Keratinocyte (primary cell): ENCODE measurements around the gene CNTNAP2. TPM values are rescaled to one million over a fixed set of nuclear protein-coding genes. Genes with fewer than 3 reads are reported as not detected.

Experiments
- DNase-seq: peaks from one replicate; pipeline ENCODE4 v3.0.0-alpha.2; 2011; ENCODE audit warnings: low read depth, missing footprints, low spot score
- FAIRE-seq: peaks from 2 replicates; lab custom pipeline; 2011; peaks lifted over from hg19 to GRCh38; lab: Jason Lieb, UNC
- H2AFZ ChIP-seq: 2 replicates; pipeline ENCODE4 v1.6.0; 2012; ENCODE audit warnings: low read length, control low read depth, inconsistent platforms; ENCODE audit not compliant: control insufficient read depth
- H3K27ac ChIP-seq: 2 replicates; pipeline ENCODE4 v1.5.1; 2011; ENCODE audit warnings: low read length; ENCODE audit not compliant: control insufficient read depth, insufficient read depth
- H3K27me3 ChIP-seq: 3 replicates; pipeline ENCODE4 v1.6.0; 2011; ENCODE audit warnings: low read length; ENCODE audit not compliant: control insufficient read depth, insufficient read depth; ENCODE audit errors: extremely low read depth
- H3K36me3 ChIP-seq, 2 experiments: 2 replicates in 1 of 2; 3 replicates in 1 of 2; pipeline ENCODE4 v1.5.1; 2011; ENCODE audit warnings: low read length in 2 of 2, mild to moderate bottlenecking in 1 of 2; ENCODE audit not compliant: control insufficient read depth in 2 of 2, insufficient read depth in 2 of 2; ENCODE audit errors: extremely low read depth in 1 of 2
- H3K4me1 ChIP-seq: 3 replicates; pipeline ENCODE4 v1.5.1; 2011; ENCODE audit warnings: low read length; ENCODE audit not compliant: control insufficient read depth, insufficient read depth; ENCODE audit errors: extremely low read depth
- H3K4me2 ChIP-seq: 3 replicates; pipeline ENCODE4 v1.6.0; 2011; ENCODE audit warnings: low read depth, low read length; ENCODE audit not compliant: control insufficient read depth, insufficient read depth; ENCODE audit errors: extremely low read depth
- H3K4me3 ChIP-seq, 3 experiments: fragments of 200-600 bp in 1 of 3; sonication (generic) in 1 of 3; 2 replicates in 2 of 3; 3 replicates in 1 of 3; pipeline ENCODE4 v1.5.1; 2011 to 2016; ENCODE audit warnings: low read length in 3 of 3, mild to moderate bottlenecking in 3 of 3, control low read depth in 2 of 3, inconsistent platforms in 1 of 3, low read depth in 1 of 3, mixed read lengths in 1 of 3, mixed run types in 1 of 3, moderate library complexity in 1 of 3; ENCODE audit not compliant: control insufficient read depth in 2 of 3, insufficient read depth in 2 of 3; ENCODE audit errors: extremely low read depth in 1 of 3
- H3K79me2 ChIP-seq: 2 replicates; pipeline ENCODE4 v1.6.0; 2012; ENCODE audit warnings: low read length; ENCODE audit not compliant: control insufficient read depth, insufficient read depth
- H3K9ac ChIP-seq: 3 replicates; pipeline ENCODE4 v1.6.0; 2011; ENCODE audit warnings: low read length; ENCODE audit not compliant: control insufficient read depth, insufficient read depth; ENCODE audit errors: extremely low read depth
- H3K9me1 ChIP-seq: 3 replicates; pipeline ENCODE4 v1.6.0; 2011; ENCODE audit warnings: low read length; ENCODE audit not compliant: control insufficient read depth, insufficient read depth; ENCODE audit errors: extremely low read depth
- H3K9me3 ChIP-seq: 2 replicates; pipeline ENCODE4 v1.5.1; 2012; ENCODE audit warnings: low read depth, low read length; ENCODE audit not compliant: control insufficient read depth
- H4K20me1 ChIP-seq: 3 replicates; pipeline ENCODE4 v1.6.0; 2011; ENCODE audit warnings: low read length; ENCODE audit not compliant: control insufficient read depth, insufficient read depth; ENCODE audit errors: extremely low read depth
- CTCF ChIP-seq, 3 experiments: IDR thresholded peaks in 1 of 3; conservative IDR thresholded peaks in 1 of 3; optimal IDR thresholded peaks in 1 of 3; 2 replicates in 2 of 3; 3 replicates in 1 of 3; pipeline versions ENCODE3 to v1.5.1; 2011; ENCODE audit warnings: low read length in 3 of 3, mild to moderate bottlenecking in 3 of 3, moderate library complexity in 2 of 3, control low read depth in 1 of 3, inconsistent platforms in 1 of 3; ENCODE audit not compliant: insufficient read depth in 2 of 3; ENCODE audit errors: extremely low read depth in 1 of 3
- EZH2 ChIP-seq: IDR thresholded peaks from one replicate; pipeline ENCODE4 v1.6.1; 2012; ENCODE audit warnings: inconsistent platforms, mild to moderate bottlenecking, low read length, moderate library complexity
- dilution Hi-C: fragments of 300-500 bp; cut with MboI; formaldehyde crosslinking; loops from one replicate; pipeline ENCODE4 v1.7.0; 2020; ENCODE audit warnings: low sequenced_read_pairs; ENCODE audit not compliant: extremely low pct_ligation_motif_present
- polyA plus RNA-seq, 5 experiments: library from polyadenylated mRNA; depleted of rRNA in 3 of 5; stranded (reverse) in 3 of 5; stranded (forward) in 1 of 5; unstranded in 1 of 5; fragments of >200 nt; gene quantifications; 1 replicate in 1 of 5; 2 replicates in 3 of 5; 3 replicates in 1 of 5; pipeline versions ENCODE4 v1.2.1 to v1.2.3, GENCODE V29; 2011 to 2012; ENCODE audit warnings: missing spikeins in 2 of 5, low read depth in 1 of 5, low replicate concordance in 1 of 5

Gene CNTNAP2
- polyA plus RNA-seq, 1 donor (not counting 4 experiments of a cell fraction or from before 2014, with no cell fraction given): 1.4 TPM

GRCh38 chr7:146117576-146117975, 975 bp downstream of the CNTNAP2 start:
- no peak for TF ChIP-seq CTCF (optimal IDR thresholded peaks at IDR 0.05 in 1 of 3, IDR thresholded peaks at IDR 0.05 in 1 of 3, conservative IDR thresholded peaks at IDR 0.05 in 1 of 3; ENCODE audit: extremely low read depth in 1 of 3, insufficient read depth in 2 of 3, low read length in 3 of 3)
- no peak for TF ChIP-seq EZH2
- peaks cover 11% of the 10 kb centered on the region for H3K27me3 ChIP-seq
- H4K20me1 ChIP-seq: no peaks in the 10 kb centered on the region
- no peaks in the 10 kb centered on the region for H3K4me1 ChIP-seq
- dilution Hi-C loops: no loop called here
- no peaks in the 10 kb centered on the region for H3K9me1 ChIP-seq
- H2AFZ ChIP-seq: no peak overlapping the region
- no peaks in the 10 kb centered on the region for H3K9me3 ChIP-seq
- no peak overlapping the region for H3K9ac ChIP-seq
- no peak for FAIRE-seq
- DNase-seq: no peak
- no peaks in the 10 kb centered on the region for H3K79me2 ChIP-seq
- H3K36me3 ChIP-seq: no peaks in the 10 kb centered on the region
- no peak overlapping the region for H3K4me3 ChIP-seq
- H3K4me2 ChIP-seq: no peak overlapping the region
- no peak overlapping the region for H3K27ac ChIP-seq

- DNase-seq (no peak), FAIRE-seq (no peak)
- H3K4me2 ChIP-seq: no peak overlapping the region
- H3K4me1 ChIP-seq: no peaks in the 10 kb centered on the region
- no peak overlapping the region for H2AFZ ChIP-seq
- no peaks in the 10 kb centered on the region for H3K79me2 ChIP-seq
- TF ChIP-seq EZH2 (no peak), CTCF (optimal IDR thresholded peaks at IDR 0.05 in 1 of 3, IDR thresholded peaks at IDR 0.05 in 1 of 3, conservative IDR thresholded peaks at IDR 0.05 in 1 of 3; ENCODE audit: extremely low read depth in 1 of 3, insufficient read depth in 2 of 3, low read length in 3 of 3) (no peak)
- H3K9me1 ChIP-seq: no peaks in the 10 kb centered on the region
- no peak overlapping the region for H3K4me3 ChIP-seq
- no peaks in the 10 kb centered on the region for H4K20me1 ChIP-seq
- H3K9ac ChIP-seq: no peak overlapping the region
- H3K36me3 ChIP-seq: no peaks in the 10 kb centered on the region
- no peak overlapping the region for H3K27ac ChIP-seq
- dilution Hi-C loops: no loop called here
- peaks cover 11% of the 10 kb centered on the region for H3K27me3 ChIP-seq
- H3K9me3 ChIP-seq: no peaks in the 10 kb centered on the region
Observed at GRCh38 chr7:146119002-146119401, 2.4 kb downstream of the CNTNAP2 start.
